Stimulated activated naive CD8-positive, alpha-beta T cell treated with anti-CD3 and anti-CD28 coated beads, Interleukin-15, Interleukin-2, amounts not matched to agents 100 ng/mL and 50 ng/mL, for 24 hours (primary cell): Measurements from ENCODE around the gene LBH.

ENCODE experiments used
- H3K27ac Mint-ChIP-seq: one replicate; pipeline ENCODE4 v1.8.0; 2021; ENCODE audit warnings: mild to moderate bottlenecking, mixed read lengths
- H3K27me3 Mint-ChIP-seq: one replicate; pipeline ENCODE4 v1.8.0; 2021; ENCODE audit warnings: mixed read lengths
- H3K36me3 Mint-ChIP-seq: one replicate; pipeline ENCODE4 v1.8.0; 2021; ENCODE audit warnings: low read depth, mixed read lengths
- H3K4me1 Mint-ChIP-seq: one replicate; pipeline ENCODE4 v1.8.0; 2021; ENCODE audit warnings: low read depth, mixed read lengths
- H3K4me3 Mint-ChIP-seq: one replicate; pipeline ENCODE4 v1.8.0; 2021; ENCODE audit warnings: mild to moderate bottlenecking, mixed read lengths
- H3K9me3 Mint-ChIP-seq: one replicate; pipeline ENCODE4 v1.8.0; 2021; ENCODE audit warnings: mixed read lengths

The LBH gene

DNA sequence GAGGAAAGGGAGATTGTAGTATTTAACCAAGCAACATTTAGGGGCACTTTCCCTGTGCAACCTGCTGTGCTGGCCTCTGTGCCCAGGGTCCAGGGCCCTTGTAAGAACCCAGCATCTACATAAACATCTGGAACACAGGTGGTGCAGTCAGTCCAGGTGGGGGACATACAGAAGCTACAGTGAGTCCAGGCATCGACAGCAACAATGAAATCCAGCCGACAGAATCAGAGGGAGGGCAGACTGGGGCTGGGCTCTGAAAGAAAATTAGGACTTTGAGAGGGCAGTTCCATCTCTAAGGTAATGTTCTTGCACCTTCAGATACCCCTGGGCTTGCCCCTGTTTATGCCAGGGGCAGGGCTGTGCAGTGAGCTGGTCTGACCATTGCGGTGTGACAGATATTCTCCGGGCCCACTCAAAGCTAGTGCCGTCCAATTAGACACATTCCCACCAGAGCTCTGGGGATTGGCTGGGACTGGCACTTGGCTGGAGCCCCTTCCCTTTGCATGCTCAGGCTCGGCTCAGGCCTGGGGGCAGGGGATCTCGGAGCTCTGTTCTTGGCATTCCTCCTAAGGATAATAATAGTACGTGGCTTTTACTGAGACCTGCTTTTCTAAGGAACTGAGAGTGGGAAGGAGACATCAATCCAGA is 5.4 kb downstream of the LBH start:
- H3K36me3 Mint-ChIP-seq = peaks cover 77% of the 10 kb centered on the region
- H3K4me3 Mint-ChIP-seq = peak overlapping the region; percentile 91
- no peaks in the 10 kb centered on the region for H3K27me3 Mint-ChIP-seq
- H3K4me1 Mint-ChIP-seq = peaks cover 85% of the 10 kb centered on the region
- H3K27ac Mint-ChIP-seq = peak overlapping the region; percentile 84
- no peaks in the 10 kb centered on the region for H3K9me3 Mint-ChIP-seq

DNA sequence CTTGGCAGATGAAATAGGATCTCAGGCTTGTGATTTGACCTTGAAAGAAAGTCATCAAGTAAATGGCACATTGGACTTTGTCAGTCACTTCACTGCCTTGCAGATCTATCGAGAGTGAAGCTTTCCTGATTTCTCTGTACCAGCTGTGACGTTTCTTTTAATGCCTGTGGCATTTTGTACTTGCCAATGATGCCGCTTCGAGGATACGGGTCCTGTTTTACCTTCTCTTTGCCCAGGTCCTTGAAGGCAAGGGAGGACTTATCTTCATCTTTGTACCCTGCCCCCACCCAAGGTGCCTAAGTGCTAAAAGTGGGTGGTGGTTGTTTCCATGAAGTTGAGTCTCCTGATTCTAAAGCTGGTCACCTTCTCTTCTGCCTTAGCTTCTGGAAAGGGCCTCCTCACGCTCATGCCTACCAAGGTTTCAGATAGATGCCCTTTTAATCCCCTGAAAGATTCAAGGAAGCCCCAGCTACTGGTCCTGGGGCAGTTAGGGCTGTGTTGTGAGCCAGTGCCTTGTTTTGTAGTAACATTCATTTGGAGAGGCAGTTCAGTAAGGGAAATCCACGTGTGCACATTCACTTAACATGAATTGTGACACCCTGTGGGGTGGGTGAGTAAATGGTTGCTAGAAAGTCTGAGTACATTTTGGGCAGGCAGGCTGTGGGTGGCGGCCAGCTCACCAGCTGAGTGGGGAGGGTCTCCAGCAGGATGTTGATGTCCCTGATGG is 6.1 kb downstream of the LBH start:
- H3K36me3 Mint-ChIP-seq = peaks cover 79% of the 10 kb centered on the region
- peak overlapping the region; percentile 91 for H3K4me3 Mint-ChIP-seq
- H3K9me3 Mint-ChIP-seq = no peaks in the 10 kb centered on the region
- peak overlapping the region; percentile 84 for H3K27ac Mint-ChIP-seq
- H3K27me3 Mint-ChIP-seq = no peaks in the 10 kb centered on the region
- H3K4me1 Mint-ChIP-seq = peaks cover 90% of the 10 kb centered on the region

DNA sequence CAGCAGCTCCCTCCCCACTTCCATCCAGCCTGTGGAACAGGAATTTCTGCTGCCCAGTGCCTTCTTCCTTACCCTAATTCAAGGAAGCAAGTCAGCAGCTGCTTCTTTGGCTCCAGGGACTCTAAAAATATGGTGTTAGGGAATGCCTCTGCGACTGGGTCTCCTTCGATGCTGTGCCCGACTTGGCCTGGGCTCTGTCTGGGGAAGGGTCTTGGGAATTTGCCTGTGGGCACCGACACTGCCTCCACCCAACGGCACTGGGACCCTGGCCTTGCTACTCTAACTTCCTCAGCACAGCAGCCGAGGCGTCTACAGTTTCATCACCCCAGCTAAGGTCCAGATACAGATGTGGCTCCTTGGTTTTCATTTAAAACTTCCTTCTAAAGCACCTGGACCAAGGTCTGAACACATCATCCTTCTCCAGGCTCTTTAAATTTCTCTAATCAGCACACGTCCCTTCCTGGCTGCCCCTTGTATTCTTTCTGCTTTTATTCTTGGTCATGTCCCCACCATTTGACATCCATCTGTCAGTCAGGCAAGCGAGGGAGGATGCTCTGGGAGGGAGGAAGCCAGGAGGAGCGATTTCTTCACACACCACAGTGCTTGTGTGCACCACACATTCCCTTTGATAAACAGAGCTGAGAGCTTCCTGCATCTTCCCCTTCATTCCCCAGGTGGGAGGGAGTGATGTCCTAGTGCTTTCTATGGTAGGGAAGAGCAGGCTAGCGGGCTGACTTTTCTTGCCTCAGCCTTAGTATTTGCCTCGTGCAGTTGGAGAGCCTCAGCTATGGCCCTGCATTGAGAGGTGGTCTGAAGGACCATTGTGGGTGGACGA is 6.8 kb downstream of the LBH start:
- Mint-ChIP-seq H3K27ac (peak overlapping the region; percentile 84), H3K4me3 (peak overlapping the region; percentile 91), H3K9me3 (no peaks in the 10 kb centered on the region), H3K36me3 (peaks cover 80% of the 10 kb centered on the region), H3K27me3 (no peaks in the 10 kb centered on the region), H3K4me1 (peaks cover 97% of the 10 kb centered on the region)

DNA sequence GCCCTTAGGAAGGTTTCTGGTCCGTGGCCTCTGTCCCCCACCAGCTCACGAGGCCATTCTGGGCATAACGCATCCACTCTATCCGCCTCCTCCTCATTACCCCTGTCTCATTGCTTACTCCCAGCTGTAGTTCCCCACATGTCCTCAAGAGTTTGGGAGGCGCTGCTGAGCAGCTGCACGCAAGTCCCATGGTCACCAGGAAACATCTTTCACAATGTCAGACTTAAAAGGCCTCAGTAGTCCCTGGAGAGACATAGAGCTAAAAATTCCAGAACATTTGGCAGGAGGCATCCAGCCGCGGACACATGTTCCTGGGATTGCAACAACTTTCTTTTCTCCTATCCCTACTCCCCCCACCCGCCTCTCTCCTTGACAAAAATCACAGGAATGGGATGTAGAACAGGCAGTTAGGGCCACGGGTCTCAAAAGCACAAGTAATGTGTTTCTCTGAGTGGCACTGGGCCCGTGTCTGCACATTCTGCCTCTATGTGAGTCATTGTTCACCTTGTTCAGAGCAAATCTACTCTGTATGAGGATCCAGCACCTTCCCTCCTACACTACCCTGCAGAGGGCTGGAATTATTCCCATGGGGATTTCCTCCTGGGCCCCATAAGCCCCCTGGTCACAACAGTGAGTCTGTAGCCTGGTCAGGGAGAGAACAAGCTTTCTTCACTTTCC is 8.1 kb downstream of the LBH start:
- Mint-ChIP-seq H3K4me3 (peak overlapping the region; percentile 91), H3K36me3 (peaks cover 75% of the 10 kb centered on the region), H3K9me3 (no peaks in the 10 kb centered on the region), H3K27ac (peak overlapping the region; percentile 84), H3K27me3 (no peaks in the 10 kb centered on the region), H3K4me1 (peaks cover 97% of the 10 kb centered on the region)

DNA sequence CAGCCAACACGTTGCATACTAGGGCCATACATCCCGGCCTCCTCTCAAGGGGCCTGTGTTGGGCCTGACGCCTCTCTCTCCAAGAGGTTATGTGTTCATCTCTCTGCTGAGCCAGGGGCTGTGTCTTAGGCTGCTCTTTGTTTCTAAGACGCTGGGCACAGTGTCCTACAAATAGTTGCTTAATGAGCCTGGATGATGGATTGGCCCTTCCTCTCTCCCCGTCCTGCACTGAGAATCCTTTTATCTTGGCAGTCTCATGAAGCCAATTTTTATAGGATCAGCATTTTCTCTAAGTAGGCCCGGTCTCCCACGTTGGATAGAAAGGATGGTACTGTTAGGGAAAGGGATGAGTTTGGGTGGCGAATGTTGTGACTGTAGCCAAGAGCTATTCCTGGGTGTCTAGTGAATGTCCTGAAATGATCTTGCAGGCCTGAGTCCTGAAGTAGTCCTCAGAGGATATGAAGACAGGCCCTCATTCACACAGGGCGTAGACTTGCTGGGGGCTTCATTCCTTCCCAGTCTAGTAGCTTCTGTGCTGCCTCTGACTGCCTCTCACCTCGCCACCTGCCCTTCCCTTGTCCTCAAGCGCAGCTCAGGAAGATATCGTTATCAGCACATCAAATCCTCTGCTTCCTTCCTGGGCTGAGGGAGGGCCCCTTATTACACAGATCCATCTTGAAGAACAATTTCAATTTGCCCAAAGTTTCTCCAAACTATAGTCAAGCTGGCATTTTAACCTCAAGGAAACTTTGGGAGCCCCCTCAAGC is 8.8 kb downstream of the LBH start:
- H3K4me3 Mint-ChIP-seq = peak overlapping the region; percentile 91

DNA sequence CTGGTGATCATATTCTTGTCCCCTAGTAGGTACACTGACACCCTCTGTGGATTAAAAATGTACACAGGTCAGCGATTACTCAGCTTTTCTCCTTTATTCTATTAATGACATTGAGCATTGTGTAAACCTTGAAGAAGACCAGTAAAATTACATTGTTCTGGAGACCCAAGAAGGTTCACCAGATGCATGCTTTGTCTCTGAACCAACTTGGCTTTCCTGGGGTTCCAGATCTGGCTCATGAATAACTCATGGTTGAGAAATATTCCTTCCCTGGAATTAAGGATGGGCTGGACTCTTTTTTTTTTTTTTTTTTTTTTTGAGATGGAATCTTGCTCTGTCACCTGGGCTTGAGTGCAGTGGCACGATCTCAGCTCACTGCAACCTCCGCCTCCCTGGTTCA is 11.9 kb downstream of the LBH start:
- Mint-ChIP-seq H3K4me1 (peaks cover 96% of the 10 kb centered on the region), H3K27me3 (no peaks in the 10 kb centered on the region), H3K36me3 (peaks cover 68% of the 10 kb centered on the region), H3K27ac (peak overlapping the region; percentile 73), H3K9me3 (no peaks in the 10 kb centered on the region), H3K4me3 (peak overlapping the region; percentile 47)

More for the DNA sequence above, 8.8 kb downstream of the LBH start:
- peaks cover 69% of the 10 kb centered on the region for H3K36me3 Mint-ChIP-seq
- no peaks in the 10 kb centered on the region for H3K27me3 Mint-ChIP-seq
- H3K4me1 Mint-ChIP-seq = peaks cover 96% of the 10 kb centered on the region
- no peaks in the 10 kb centered on the region for H3K9me3 Mint-ChIP-seq
- H3K27ac Mint-ChIP-seq = peak overlapping the region; percentile 84

DNA sequence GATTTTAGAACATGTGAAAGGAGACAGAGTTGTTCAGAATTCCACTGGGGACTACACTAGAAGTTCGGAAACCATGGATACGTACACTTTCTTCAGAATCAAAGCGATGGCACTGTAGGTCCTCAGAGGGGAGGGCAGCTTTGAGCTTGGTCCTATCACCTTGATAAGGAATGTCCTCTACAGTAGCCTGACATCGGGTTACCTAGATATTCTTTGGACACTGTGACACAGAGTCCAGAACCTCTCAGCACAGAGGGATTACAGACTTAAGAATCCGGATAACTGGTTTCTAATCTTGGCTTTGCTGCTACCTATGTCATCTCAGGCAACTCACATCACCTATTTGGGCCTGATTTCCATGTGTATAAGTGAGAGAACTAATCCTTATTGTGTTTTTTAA is 14.0 kb downstream of the LBH start:
- peaks cover 96% of the 10 kb centered on the region for H3K4me1 Mint-ChIP-seq
- no peaks in the 10 kb centered on the region for H3K9me3 Mint-ChIP-seq
- no peak overlapping the region for H3K4me3 Mint-ChIP-seq
- peak overlapping the region; percentile 81 for H3K27ac Mint-ChIP-seq
- H3K27me3 Mint-ChIP-seq = no peaks in the 10 kb centered on the region
- H3K36me3 Mint-ChIP-seq = peaks cover 50% of the 10 kb centered on the region

DNA sequence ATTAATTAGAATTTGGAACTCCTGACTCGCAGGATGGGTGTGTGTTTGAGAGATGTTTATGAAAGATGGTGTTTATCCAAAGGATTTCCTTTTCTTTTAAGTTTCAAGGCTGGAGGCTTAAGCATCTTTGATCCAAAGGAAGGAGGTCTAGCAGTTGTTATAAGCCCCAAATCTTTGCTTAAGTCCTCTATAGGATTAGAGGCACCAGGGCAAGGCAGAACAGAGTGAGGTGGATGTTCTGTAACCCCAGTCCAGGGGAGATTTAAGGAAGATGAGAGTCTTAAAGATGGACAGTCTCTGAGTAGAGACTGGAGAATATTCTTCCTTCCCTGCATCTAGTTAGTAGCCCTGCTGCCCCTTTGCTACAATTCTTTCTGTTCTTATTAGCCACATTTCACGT is 17.5 kb downstream of the LBH start:
- Mint-ChIP-seq H3K27ac (peak overlapping the region; percentile 80), H3K9me3 (peaks cover 6% of the 10 kb centered on the region), H3K4me1 (peaks cover 97% of the 10 kb centered on the region), H3K4me3 (no peak overlapping the region), H3K36me3 (peaks cover 58% of the 10 kb centered on the region), H3K27me3 (no peaks in the 10 kb centered on the region)

DNA sequence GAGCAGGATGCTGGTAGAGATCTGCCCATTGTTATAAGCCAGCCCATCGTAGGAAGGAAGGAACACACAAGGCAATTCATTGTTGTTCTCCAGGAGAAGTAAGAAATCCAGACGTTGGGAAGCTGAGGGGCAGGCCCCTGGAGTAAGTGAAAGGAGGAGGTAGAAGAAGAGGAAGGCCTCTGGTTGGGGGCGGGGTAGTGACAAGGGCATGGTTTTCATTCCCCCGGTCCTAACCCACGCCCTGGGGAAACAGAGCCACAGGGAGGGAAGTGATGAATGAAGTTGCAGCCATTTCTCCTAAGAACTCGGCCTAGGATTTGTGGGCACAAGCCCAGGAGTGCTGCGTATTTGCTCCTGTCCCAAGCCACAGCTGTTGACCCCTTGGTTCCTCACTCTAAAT is 18.0 kb downstream of the LBH start:
- H3K27ac Mint-ChIP-seq = peak overlapping the region; percentile 80
- H3K4me3 Mint-ChIP-seq = no peak overlapping the region
- H3K27me3 Mint-ChIP-seq = no peaks in the 10 kb centered on the region
- H3K4me1 Mint-ChIP-seq = peaks cover 97% of the 10 kb centered on the region
- H3K9me3 Mint-ChIP-seq = peaks cover 6% of the 10 kb centered on the region
- H3K36me3 Mint-ChIP-seq = peaks cover 58% of the 10 kb centered on the region

DNA sequence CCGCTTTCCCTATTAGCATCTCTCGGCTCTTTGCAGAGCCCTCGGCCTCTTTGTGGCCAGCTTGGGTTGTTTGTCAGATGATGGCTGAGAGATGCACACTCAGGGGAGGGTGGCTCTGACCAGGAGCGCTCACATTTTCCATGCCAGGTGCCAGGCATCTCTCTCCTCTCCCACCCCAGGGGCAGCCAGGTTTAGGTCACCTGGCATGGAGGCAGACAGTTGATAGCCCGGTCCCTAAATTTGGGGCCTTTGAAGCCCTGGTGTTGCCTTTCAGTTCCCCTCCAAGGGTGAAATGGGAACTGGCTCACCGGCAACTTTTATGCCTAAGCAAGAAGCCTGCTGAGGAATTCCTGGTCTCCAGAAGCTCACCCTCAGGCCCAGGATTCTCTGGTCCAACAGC is 19.1 kb downstream of the LBH start:
- Mint-ChIP-seq H3K4me1 (peaks cover 98% of the 10 kb centered on the region), H3K36me3 (peaks cover 58% of the 10 kb centered on the region), H3K27ac (peak overlapping the region; percentile 80), H3K9me3 (peaks cover 6% of the 10 kb centered on the region), H3K27me3 (no peaks in the 10 kb centered on the region), H3K4me3 (no peak overlapping the region)

DNA sequence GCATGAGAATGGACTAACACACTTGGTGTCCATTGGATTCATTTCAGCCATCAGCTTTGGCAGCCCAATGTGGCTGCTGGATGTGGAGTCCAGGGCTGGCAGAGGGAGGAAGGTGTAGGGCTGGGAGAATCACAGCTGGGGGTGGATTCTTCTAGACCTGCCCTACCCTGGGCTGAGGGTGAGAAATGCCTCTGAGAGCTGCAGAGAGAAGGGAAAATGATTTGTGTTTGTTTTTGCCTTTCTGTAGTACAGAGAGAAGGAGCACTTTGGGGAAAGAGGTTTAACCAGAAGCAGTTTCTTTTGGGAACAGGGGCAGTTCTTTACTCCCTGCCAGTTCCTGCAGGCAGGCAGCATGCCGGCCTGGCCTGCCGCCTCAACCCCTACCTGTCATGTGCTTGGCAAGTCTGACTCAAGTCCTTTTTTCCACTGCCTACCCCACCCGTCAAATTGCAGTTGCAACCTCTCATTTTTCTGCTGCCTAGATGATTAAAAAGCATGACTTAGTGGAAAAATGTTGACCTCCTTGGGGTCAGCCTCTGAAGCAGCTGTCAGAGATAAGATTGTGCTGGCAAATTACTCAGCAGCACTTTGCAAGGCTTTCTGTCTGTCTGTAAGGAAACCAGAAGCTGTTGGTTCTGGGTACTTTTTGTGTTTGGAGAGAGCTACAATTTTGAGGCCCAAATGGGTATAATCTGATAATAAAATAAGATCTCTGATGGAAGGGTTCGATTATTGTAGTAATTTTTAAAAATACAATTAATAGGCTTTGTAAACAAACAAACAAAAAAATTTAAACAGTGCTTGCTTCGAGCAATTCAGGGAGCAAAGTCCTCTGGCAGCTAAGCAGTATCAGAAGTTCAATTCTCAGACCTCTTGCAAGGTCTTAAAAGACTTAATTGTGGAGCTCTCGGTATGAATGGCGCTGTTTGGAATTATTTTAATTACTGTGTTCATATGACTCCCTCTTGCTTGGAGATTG is 21.7 kb downstream of the LBH start:
- peaks cover 98% of the 10 kb centered on the region for H3K4me1 Mint-ChIP-seq
- H3K27me3 Mint-ChIP-seq = no peaks in the 10 kb centered on the region
- H3K27ac Mint-ChIP-seq = peak overlapping the region; percentile 98
- H3K36me3 Mint-ChIP-seq = peaks cover 59% of the 10 kb centered on the region
- peak overlapping the region; percentile 73 for H3K4me3 Mint-ChIP-seq
- H3K9me3 Mint-ChIP-seq = peaks cover 6% of the 10 kb centered on the region

DNA sequence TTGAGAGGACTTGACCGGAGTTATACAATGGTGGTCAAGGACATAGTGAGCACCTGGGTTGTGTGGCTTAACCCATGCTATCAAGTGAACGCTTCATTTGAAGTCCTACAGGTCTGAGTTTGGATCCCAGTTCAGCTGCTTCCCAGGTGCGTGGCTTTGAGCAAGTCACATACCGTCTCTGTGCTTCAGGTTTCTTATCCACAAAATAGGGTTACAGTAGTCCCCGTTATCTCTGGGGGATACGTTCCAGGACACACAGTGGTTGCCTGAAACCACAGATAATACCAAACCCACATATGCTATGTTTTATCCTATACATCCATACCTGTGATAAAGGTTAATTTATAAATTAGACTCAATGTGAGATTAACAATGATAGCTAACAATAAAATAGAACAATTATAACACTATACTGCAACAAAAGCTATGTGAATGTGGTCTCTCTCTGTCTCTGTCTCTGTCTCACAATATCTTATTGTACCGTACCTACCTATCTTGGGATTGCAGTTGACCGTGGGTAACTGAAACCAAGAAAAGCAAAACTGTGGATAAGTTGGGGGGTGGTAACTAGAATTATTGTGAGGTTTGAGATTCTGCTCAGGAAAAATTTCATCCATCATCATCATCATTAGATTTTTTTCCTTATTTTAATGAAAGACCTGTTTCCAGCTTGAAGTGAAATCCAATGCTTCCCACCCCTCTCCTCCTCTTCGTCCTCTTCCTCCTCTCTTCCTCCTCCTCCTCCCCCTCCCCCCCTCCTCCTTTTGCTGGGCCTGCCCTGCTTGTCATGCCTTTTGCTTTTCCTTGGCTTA is 22.7 kb downstream of the LBH start:
- peaks cover 66% of the 10 kb centered on the region for H3K36me3 Mint-ChIP-seq
- H3K4me3 Mint-ChIP-seq = no peak overlapping the region
- H3K27me3 Mint-ChIP-seq = no peaks in the 10 kb centered on the region
- H3K4me1 Mint-ChIP-seq = peaks cover 98% of the 10 kb centered on the region
- peaks cover 6% of the 10 kb centered on the region for H3K9me3 Mint-ChIP-seq
- peak overlapping the region; percentile 98 for H3K27ac Mint-ChIP-seq

DNA sequence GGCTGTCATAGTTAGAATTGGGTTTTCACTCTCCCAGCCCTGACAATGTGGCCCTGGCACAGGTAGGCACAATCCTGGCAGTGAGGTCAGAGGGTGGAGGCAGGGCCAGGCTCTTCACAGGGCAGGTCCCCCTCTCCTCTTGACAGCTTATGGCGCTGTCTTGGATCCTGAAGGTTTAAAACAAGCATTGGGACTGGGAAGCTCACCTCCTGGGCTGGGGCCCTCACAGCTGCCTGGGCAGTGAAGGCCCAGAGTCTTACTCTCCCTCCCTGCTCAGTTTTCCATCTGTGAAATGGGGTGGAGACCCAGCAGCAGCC is 23.3 kb downstream of the LBH start:
- peaks cover 72% of the 10 kb centered on the region for H3K36me3 Mint-ChIP-seq
- H3K27ac Mint-ChIP-seq = peak overlapping the region; percentile 88
- H3K9me3 Mint-ChIP-seq = peaks cover 6% of the 10 kb centered on the region
- peaks cover 98% of the 10 kb centered on the region for H3K4me1 Mint-ChIP-seq
- no peak overlapping the region for H3K4me3 Mint-ChIP-seq
- no peaks in the 10 kb centered on the region for H3K27me3 Mint-ChIP-seq
